Upper lobe of right lung (tissue), 1 donor: Measurements from ENCODE around the gene OTUB2. TPM values are rescaled to one million over a fixed set of nuclear protein-coding genes. Genes with fewer than 3 reads are reported as not detected.

Experiments used
- ATAC-seq: fragments of 200-7000 bp; cut with Tn5 transposase; one replicate; pipeline ENCODE4 v1.9.1; 2020; ENCODE audit warnings: mild to moderate bottlenecking, moderate library complexity
- DNase-seq: peaks from one replicate; pipeline ENCODE4 v3.0.0-alpha.2; 2020
- H3K27ac ChIP-seq: fragments of 200-600 bp; one replicate; pipeline ENCODE4 v1.8.0; 2022
- H3K27me3 ChIP-seq: fragments of 200-600 bp; one replicate; pipeline ENCODE4 v1.8.0; 2022; ENCODE audit warnings: mild to moderate bottlenecking
- H3K36me3 ChIP-seq: fragments of 200-600 bp; one replicate; pipeline ENCODE4 v1.8.0; 2022
- H3K4me1 ChIP-seq: fragments of 200-600 bp; one replicate; pipeline ENCODE4 v1.8.0; 2022
- H3K4me3 ChIP-seq: fragments of 200-600 bp; one replicate; pipeline ENCODE4 v1.8.0; 2022; ENCODE audit warnings: mild to moderate bottlenecking
- H3K9me3 ChIP-seq: fragments of 200-600 bp; one replicate; pipeline ENCODE4 v1.8.0; 2022
- intact Hi-C: fragments of 100-400 bp; cut with DNase I; formaldehyde crosslinking; loops from one replicate; pipeline ENCODE4 v1.11.0; 2022
- total RNA-seq: library from RNA; stranded (reverse); fragmentation: NEBNext Ultra II Directional; extraction: Animal tissue kit (Norgen Biotek cat#: 25700); gene quantifications from one replicate; pipeline ENCODE4 v1.2.1, GENCODE V29; 2021
- TF ChIP-seq, protein P1 (sequence below): fragments of 200-600 bp; IDR thresholded peaks from one replicate; pipeline ENCODE4 v1.8.0; 2022; ENCODE audit warnings: antibody characterized with exemption
- donor health status: DM: no; HTN: yes; CAD: no; lungs with severe emphysema.

The OTUB2 gene
- total RNA-seq, 1 donor from 2014 or later, result 1.0 TPM

DNA sequence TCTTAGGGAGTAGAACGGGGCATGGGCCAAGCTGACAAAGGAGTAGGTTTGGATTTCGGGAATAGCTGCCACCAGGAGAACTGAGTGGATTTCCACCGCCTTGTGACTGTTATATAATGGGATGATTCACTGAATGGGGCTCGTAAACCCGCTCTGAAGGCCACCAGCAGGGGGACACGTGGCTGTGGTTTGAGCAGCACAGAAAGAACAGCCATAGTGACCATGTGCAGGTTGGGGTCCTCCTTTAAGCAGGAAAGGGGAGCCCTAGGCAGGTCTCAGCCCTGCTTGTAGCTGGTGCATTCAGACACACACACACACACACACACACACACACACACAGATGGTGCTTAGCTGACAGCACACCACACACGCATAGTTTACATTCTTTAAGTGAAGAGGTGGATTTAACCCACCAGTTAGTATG is 41.1 kb upstream of the OTUB2 start:
- DNase-seq, result no peak
- Histone ChIP-seq H3K27ac (no peak overlapping the region), H3K4me1 (no peaks in the 10 kb centered on the region), H3K9me3 (no peaks in the 10 kb centered on the region), H3K4me3 (no peak overlapping the region), H3K27me3 (no peaks in the 10 kb centered on the region), H3K36me3 (no peaks in the 10 kb centered on the region)
- TF ChIP-seq, protein P1, sequence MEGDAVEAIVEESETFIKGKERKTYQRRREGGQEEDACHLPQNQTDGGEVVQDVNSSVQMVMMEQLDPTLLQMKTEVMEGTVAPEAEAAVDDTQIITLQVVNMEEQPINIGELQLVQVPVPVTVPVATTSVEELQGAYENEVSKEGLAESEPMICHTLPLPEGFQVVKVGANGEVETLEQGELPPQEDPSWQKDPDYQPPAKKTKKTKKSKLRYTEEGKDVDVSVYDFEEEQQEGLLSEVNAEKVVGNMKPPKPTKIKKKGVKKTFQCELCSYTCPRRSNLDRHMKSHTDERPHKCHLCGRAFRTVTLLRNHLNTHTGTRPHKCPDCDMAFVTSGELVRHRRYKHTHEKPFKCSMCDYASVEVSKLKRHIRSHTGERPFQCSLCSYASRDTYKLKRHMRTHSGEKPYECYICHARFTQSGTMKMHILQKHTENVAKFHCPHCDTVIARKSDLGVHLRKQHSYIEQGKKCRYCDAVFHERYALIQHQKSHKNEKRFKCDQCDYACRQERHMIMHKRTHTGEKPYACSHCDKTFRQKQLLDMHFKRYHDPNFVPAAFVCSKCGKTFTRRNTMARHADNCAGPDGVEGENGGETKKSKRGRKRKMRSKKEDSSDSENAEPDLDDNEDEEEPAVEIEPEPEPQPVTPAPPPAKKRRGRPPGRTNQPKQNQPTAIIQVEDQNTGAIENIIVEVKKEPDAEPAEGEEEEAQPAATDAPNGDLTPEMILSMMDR, result peak; percentile 29
- no peak for ATAC-seq
- intact Hi-C loops, result no loop called here

DNA sequence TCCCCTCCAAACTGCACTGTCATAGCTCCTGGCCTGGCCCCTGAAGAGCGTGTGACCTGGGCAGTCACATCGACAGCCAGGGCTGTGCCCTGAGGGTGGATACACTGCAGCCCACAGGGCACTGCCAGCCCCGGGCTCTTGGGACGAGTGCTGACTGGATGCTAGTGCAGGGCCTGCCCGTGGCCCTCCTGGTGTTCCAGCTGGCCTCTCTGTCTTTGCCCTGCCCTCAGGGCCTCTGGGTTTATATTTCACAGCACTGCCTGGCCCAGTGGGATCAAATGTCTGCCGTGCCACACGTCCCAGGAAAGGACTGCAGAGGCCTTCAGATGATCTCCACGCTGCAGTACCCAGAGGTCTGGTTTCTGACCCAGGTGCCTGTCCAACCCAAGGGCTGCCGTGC is 39.2 kb upstream of the OTUB2 start:
- H3K4me1 ChIP-seq, result no peaks in the 10 kb centered on the region
- ATAC-seq (peak; percentile 36), DNase-seq (no peak)
- no peaks in the 10 kb centered on the region for H3K27me3 ChIP-seq
- no peaks in the 10 kb centered on the region for H3K36me3 ChIP-seq
- intact Hi-C loops, result no loop called here
- H3K27ac ChIP-seq, result no peak overlapping the region
- TF ChIP-seq, protein P1, result no peak
- no peak overlapping the region for H3K4me3 ChIP-seq
- H3K9me3 ChIP-seq, result no peaks in the 10 kb centered on the region

DNA sequence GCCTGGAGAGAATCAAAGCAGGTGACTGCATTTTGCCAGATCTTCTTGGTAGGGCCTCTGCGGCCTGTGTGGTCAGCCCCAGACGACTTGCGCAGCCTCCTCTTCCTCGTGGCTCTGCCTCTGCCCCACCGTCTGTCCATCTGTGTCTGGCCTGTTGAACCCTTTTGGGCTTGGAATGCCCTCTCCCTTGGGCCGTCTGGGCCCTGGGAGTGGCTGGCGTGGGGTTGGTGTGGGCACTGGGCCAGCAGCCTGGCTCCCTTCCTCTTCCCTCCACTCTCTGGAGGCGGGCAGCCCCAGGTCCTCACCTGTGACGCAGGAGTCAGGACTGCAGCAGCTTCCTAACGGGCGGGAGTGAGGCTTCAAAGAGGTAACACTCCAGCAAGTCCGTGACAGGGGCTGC is 38.8 kb upstream of the OTUB2 start:
- ATAC-seq (no peak), DNase-seq (no peak)
- no peak overlapping the region for H3K27ac ChIP-seq
- H3K9me3 ChIP-seq, result no peaks in the 10 kb centered on the region
- no peaks in the 10 kb centered on the region for H3K27me3 ChIP-seq
- no peaks in the 10 kb centered on the region for H3K36me3 ChIP-seq
- intact Hi-C loops, result no loop called here
- H3K4me3 ChIP-seq, result no peak overlapping the region
- H3K4me1 ChIP-seq, result no peaks in the 10 kb centered on the region
- TF ChIP-seq, protein P1, result no peak

DNA sequence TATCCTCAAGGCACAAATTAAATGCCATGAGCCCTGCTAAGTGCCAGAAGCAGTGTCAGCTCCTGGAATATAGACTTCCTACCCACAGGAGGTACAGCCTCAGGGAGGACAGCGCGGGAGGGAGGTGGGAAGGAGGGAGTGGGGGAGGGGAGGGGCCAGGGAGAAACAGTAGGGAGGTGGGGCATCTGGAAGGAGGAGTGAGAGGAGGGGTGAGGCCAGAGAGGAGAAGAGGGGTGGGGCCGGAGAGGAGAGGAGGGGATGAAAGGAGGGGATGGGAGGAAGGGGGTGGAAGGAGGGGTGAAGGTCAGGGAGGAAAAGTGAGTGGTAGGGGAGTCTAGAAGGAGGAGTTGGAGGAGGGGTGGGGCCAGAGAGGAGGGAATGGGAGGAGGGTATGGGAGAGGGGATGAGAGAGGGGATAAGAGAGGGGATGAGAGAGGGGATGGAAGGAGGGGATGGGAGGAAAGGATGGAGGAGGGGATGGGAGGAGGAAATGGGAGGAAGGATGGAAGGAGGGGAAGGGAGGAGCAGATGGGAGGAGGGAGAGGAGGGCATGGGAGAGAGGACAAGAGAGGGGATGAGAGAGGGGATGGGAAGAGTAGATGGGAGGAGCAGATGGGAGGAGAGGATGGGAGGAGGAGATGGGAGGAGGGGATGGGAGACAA is 38.2 kb upstream of the OTUB2 start:
- intact Hi-C loops, result no loop called here
- no peaks in the 10 kb centered on the region for H3K4me1 ChIP-seq
- TF ChIP-seq, protein P1, result no peak
- no peak overlapping the region for H3K4me3 ChIP-seq
- H3K27me3 ChIP-seq, result no peaks in the 10 kb centered on the region
- no peaks in the 10 kb centered on the region for H3K36me3 ChIP-seq
- H3K9me3 ChIP-seq, result no peaks in the 10 kb centered on the region
- ATAC-seq (no peak), DNase-seq (no peak)
- H3K27ac ChIP-seq, result no peak overlapping the region

DNA sequence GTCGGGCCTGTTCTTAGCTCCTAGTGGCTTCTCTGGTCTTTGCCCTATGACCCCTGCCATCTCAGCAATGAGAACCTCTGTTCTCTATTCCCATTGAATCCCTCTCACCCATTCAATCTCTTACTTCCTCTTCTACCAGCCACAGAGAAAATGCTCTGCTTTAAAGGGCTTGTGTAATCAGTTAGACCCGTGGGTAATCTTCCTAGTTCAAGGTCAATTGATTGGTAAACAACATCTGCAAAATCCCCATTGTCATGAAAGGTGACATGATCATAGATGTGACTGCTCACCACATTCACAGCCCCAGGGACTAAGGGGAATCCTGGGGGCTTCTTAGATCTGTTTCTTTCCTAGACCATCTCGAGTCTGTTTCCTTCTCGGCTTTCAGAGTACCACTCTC is 36.2 kb upstream of the OTUB2 start:
- Histone ChIP-seq H3K27ac (no peak overlapping the region), H3K27me3 (no peaks in the 10 kb centered on the region), H3K36me3 (no peaks in the 10 kb centered on the region), H3K9me3 (no peaks in the 10 kb centered on the region), H3K4me3 (no peak overlapping the region), H3K4me1 (no peaks in the 10 kb centered on the region)
- no peak for DNase-seq
- ATAC-seq, result peak; percentile 39
- TF ChIP-seq, protein P1, result no peak
- intact Hi-C loops, result no loop called here

DNA sequence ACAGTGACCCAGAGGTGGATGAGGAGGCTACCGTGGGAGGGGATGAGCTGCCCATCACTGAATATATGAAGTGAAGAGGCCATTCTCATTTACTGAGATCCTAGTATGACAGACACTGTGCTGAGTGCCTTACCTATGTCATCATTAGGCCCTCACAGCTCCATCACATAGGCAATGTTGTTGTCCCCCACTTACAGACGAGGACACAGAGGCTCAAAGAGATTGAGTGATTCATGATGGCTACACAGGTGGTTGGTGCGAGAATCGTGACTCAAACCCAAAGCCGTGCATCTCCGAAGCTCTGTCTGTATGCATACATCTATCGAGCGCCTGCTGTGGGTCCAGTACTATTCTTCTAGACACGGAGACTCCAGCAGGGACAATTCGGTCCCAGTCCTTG is 34.9 kb upstream of the OTUB2 start:
- Histone ChIP-seq H3K9me3 (no peaks in the 10 kb centered on the region), H3K27me3 (no peaks in the 10 kb centered on the region), H3K4me1 (no peaks in the 10 kb centered on the region), H3K4me3 (no peak overlapping the region), H3K36me3 (no peaks in the 10 kb centered on the region), H3K27ac (no peak overlapping the region)
- TF ChIP-seq, protein P1, result no peak
- DNase-seq (no peak), ATAC-seq (no peak)
- intact Hi-C loops, result no loop called here
